ENCODE results near the gene TAAR2.
"Not testable (repeated sequence)": the region's sequence is repeated elsewhere in the genome, so short reads cannot be mapped to it uniquely, and the experiment has no call there.

TAAR2 gene

DNA sequence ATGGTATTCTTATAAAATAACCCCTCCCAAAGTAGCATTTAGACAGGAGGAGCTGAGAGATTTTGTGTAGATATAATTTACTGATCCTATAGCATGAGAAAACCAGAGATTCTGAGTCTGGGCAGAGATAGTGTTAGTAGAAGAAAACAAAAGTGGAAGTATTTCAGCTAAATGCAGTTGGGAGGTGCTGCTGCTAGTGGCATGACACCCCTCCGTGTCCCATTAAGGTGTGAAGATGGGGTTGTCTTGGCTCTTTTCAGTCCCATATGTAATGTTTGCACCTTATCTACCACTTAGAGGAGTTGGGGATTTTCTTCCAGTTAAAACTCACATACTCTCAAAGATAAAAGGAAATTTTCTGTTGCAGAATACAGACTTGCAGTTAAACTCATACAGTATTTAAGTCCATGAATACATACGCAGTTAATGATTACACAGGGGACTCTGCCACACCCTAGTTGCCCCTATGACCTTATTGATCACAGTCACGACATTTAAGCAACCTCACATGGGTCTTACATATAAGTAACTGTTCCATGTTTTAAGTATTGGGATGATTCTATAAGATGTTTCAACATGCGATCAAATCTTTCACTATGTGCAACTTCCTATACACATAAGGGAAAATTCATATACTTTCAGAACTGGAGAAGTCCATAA lies 11.5 kb downstream of the TAAR2 start:
- no peak for DNase-seq

DNA sequence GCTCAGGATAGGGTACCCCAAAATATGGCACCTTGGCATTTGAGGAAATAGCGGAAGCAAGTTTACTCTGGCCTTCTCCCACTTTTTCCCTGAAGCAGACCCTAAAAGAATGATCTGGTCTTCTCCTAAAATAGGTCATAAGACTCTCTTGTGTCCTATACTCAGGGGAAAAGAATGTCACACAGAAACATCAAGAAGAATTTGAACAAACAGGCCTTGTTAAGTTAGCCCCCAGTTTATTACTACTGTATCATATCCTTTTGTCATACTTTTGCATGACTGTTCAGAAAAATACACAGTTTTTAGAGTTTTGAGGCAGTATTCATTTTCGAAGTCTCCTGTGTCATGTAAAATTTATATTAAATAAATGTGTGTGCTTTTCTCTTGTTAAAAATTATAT lies 12.5 kb downstream of the TAAR2 start:
- no peak for DNase-seq

DNA sequence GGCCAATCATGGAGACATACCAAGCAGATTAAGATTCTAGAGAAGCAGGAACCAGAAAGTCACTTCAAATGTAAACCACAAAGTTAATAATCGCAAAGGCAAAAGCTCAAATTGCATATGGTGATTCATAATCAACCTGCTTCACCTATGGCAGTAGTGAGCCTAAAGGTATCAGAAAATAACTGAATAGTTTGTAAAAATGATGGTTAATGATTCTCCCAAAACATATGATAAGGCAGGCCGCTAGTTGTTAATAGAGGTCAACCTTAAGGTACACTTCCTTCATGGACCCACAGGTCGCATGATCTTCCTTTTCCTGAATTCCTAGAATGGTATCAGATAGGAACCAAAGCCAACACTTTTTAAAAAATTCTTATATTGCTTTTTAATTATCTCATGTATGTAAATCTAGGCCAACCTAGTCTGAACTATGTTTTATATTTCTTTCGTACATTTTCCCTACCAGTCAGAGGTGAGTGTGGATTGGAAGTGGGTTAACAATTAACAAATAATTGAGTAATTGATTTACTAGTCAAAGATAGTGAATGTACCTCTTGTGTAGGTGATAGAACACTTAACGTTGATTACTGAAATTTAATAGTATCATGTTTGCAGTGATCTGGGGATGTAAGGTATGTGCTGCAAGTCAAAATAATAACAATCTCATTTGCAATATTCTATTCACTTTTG lies 16.4 kb downstream of the TAAR2 start:
- no peak for DNase-seq

DNA sequence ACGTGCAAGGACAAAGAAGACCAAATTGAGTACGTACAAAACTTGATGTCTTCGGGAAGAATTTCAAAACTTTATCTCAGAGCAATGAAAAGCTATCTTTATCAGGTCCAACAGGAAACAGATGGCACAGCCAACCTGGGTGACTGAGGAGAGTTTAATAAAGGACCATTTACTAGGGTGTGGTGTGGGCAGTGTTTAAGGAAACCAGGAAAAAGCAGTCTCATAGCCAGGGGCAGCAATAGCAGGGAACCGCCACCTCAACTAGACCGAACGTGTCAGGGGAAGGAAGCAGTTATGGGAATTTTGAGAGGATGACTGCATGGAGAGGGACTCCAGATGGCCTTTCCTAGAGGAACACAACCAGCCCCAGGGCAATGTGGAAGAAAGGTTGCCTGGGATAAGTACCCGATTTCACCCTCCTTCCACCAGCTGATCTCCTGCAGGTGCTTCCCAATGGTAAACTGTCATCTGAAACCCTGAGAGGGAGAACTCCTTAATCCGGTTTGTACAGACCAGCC lies 19.4 kb downstream of the TAAR2 start:
- DNase-seq = no peak

DNA sequence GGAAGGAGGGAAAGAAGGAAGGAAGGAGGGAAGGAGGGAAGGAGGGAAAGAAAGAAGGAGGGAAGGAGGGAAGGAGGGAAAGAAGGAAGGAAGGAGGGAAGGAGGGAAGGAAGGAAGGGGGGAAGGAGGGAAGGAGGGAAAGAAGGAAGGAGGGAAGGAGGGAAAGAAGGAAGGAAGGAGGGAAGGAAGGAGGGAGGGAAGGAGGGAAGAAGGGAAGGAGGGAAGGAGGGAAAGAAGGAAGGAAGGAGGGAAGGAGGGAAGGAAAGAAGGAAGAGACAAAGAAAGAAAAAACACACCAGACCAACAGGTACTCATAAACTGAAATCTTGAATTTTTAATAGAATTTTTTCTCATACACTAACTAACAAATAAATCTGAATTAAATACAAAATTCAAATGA lies 23.2 kb downstream of the TAAR2 start:
- DNase-seq = not testable (repeated sequence)

DNA sequence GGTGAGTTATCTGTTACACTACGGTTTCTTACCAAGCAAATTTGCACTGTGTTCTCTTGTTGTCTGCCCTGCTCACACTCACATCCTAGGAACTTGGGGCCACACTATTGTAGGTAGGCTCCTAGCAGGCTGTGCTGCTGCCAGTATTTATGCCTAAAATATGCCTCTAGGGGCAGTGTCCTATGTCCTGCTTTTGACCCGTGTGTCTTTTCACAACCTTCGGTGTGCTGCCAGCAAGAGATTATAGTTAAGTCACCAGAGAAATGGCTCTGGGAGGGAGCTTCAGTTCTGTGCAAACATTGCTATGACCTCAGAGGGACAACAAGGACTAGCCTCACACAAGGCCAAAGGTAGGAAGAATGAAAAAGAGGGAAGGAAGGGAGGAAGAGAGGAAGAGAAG lies 25.6 kb downstream of the TAAR2 start:
- no peak for DNase-seq

DNA sequence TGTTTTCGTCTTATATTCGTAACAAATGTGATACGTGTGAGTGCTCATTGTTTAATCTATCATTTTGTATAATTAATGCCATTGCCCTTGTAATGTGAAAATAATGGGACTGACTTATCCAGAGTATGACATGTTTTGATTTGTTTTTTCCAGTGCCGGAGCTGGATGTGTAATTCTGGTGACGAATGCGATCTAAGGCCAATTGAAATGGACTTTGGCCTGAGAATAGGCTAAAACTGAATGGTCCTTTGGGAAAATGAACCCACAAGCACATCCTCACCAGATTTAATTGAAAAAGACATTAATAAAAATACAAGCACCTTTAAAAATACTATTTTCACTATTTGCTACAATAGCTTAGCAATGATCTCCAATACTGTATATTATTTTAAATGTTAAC lies 27.9 kb downstream of the TAAR2 start:
- DNase-seq = no peak

DNA sequence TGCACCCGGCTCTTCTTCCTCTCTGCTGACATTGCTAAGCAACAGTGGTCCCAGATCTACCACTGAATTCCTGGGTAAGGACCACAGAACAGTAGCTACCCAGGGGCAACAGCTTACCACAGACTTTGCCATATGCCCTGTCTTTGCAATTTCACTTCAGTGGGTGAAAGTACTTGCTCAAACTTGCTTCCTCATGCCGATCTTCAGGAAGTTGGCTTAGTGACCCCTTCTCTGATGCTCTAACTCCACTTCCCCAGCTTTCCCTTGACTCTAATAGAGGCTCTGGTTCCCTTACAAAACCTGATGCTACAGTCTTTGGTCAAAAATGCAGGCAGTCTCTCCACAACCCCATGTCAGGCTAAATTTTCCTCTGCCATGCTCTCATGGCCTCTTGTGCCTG lies 31.2 kb downstream of the TAAR2 start:
- no peak for DNase-seq

DNA sequence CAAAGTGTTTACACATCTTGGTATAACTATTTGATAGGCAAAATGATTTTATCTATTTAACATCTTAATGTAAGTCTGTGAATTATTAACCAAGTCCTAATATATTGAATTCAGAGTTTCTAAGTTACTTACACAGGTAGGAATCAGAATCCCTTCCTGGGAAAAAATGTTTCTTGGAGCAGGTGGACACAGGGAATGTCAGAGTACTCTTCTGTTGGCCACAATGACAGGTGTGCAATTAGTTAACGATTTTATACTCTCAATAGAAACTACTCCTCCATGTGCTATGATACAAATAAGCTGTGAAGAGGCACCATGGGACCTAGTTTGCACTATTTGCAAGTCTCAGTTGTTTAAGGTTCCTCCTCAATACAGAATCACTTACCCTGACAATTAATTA lies 33.7 kb downstream of the TAAR2 start:
- no peak for DNase-seq

DNA sequence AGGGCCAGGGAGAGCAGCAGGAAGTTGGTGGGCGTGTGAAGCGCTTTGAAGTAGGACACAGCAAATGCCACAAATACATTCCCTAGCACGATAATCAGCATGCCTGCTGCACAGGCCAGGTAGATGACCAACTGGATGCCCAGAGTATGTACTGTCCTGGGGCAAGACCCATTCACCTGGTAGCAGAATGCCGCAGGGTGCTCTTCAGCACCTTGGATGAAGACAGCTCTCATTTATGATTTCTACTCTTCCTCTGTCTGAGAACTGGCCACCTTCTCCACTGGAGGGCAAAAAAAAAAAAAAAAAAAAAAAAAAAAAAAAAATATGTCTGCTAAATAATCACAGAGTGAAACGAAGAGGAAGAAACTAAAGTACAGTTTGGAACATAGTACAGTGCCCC lies 34.6 kb downstream of the TAAR2 start, which contains the start of gene TAAR5:
Gene TAAR5 (minus strand): TSS at position 288 of the 400 bp plus-strand sequence. CDS start 55 bp downstream, at position 233.
- DNase-seq = no peak

DNA sequence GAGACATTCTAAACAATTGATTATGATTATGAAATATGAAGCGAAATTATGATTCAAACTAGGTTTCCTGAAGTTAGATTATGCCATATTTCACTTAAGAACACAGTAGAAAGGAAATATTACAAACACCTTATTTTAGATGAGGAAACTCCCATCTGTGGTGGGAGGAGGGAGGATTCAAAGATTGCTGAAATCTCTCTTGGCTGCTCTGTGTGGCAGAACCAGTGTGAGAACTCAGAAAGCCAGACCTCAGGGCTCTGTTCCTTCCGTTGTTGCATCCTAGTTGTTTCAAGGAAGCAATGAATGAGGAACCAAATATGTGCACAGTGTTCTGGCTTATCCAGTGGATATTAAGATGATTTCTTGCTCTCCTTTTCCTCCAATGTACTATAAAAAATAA lies 36.7 kb downstream of the TAAR2 start:
- no peak for DNase-seq

DNA sequence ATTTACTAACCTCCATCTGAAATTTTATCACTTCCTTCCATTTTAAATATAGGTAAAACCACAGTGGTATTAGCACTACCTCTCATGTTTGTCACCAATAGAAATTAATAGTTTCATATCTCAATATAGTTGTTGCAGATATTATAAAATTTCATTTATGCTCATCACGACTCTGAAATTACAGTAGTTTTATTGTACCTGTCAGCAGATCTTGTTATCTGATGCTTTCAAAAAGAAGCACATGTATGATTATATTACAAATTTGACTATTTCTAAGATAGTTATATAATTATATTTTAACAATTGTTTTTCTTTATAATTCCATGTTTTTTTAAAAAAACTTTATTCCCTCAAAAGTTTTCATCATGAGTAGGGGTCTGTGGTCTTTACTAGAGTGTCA lies 39.4 kb downstream of the TAAR2 start:
- DNase-seq = no peak

DNA sequence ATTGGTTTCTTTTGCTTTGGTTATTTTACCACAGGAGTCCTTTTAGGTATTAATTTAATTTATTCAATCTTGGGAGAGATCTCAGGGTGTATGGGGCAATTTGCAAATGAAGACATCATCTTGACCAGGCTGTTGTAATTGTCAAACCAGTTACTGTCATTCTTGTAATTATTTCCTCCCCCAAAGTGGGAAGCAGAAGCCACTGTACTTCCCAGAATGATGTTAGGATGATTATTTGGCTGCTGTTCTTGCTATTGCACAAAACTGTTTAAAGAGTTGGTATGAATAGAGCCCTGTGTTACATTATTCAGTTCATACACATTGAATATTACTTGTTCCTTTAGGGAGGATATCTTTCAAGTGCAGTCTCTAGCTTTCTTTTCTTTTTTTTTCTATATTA lies 52.3 kb downstream of the TAAR2 start:
- no peak for DNase-seq

DNA sequence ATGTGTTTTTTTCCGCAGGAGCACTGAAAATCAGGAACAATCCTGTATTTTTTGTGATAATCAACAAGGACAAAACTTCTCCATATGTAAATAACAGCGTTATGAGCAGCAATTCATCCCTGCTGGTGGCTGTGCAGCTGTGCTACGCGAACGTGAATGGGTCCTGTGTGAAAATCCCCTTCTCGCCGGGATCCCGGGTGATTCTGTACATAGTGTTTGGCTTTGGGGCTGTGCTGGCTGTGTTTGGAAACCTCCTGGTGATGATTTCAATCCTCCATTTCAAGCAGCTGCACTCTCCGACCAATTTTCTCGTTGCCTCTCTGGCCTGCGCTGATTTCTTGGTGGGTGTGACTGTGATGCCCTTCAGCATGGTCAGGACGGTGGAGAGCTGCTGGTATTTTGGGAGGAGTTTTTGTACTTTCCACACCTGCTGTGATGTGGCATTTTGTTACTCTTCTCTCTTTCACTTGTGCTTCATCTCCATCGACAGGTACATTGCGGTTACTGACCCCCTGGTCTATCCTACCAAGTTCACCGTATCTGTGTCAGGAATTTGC lies 53.8 kb downstream of the TAAR2 start, which contains the start of gene TAAR6:
Gene TAAR6 (plus strand): TSS at position 102 of the 557 bp plus-strand sequence. CDS start 0 bp downstream, at position 102.
- peak; percentile 40 for DNase-seq

DNA sequence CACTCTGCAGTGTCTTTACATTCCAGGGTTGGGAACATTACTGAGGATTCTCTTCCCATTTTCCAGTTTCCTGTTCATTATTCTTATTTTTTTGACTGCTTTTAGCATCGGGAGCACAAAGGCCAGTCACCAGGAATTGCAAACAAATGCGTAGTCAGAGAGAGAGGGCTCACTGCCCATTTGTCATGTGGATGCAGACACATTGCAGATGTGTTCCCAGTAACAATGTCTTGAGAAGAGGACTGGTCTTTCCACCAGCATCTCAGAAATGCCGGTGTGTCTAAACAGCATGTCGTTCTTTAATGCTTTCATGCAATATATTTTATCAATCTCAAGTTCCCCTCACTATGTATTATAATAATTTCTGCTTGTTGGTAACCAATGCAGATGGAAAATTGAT lies 54.9 kb downstream of the TAAR2 start:
- DNase-seq = peak; percentile 75

DNA sequence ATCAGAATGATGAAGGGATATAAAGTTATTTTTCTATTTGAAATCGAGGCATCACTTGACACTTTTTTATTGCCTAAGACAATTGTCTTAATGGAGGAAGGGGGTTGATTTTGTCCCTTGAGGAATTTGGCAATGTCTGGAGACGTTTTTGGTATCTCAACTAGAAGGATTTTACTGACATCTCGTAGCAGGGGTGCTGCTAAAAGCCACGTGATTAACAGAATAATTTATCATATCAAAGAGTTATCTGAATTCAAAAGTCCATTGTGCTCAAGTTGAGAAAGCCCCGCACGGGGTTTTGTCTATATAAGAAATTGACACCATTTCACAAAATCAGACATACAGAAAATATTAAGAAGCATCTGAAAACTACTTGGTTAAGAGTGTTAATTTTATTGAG lies 55.5 kb downstream of the TAAR2 start:
- peak; percentile 32 for DNase-seq

DNA sequence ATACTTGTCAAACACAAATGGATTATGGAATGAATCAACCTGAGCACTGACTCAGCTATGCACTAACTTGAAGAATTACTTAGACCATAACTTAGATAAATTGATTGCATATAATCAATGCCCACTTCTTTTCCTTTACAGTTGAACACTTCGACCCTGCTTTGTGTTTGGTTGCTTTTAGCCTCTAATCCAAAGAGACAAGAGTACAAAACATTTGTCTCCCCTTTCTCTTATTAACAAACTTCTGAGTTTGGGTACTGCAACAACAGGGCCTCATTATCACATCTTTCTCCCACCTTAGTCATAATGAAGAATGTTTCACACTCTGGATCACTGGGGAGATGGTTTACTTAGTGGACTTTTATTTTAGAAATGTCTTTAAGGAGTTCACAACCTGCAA lies 56.5 kb downstream of the TAAR2 start:
- no peak for DNase-seq
